AG10803 (cell line): ENCODE results near the gene GID8.
A peak's percentile ranks its signal among the peaks of the same experiment; 100 is the strongest.

ENCODE experiments used
- DNase-seq: peaks from one replicate; pipeline ENCODE4 v3.0.0; 2010; ENCODE audit warnings: low read depth
- H3K4me3 ChIP-seq: 2 replicates; pipeline ENCODE4 v1.5.1; 2011; ENCODE audit warnings: mild to moderate bottlenecking, low read length, control low read depth
- TF ChIP-seq, protein P1 (sequence below): conservative IDR thresholded peaks from 2 replicates; pipeline ENCODE4 v1.5.1; 2011; ENCODE audit warnings: mild to moderate bottlenecking, low read length, control low read depth, inconsistent platforms

GID8 gene

DNA sequence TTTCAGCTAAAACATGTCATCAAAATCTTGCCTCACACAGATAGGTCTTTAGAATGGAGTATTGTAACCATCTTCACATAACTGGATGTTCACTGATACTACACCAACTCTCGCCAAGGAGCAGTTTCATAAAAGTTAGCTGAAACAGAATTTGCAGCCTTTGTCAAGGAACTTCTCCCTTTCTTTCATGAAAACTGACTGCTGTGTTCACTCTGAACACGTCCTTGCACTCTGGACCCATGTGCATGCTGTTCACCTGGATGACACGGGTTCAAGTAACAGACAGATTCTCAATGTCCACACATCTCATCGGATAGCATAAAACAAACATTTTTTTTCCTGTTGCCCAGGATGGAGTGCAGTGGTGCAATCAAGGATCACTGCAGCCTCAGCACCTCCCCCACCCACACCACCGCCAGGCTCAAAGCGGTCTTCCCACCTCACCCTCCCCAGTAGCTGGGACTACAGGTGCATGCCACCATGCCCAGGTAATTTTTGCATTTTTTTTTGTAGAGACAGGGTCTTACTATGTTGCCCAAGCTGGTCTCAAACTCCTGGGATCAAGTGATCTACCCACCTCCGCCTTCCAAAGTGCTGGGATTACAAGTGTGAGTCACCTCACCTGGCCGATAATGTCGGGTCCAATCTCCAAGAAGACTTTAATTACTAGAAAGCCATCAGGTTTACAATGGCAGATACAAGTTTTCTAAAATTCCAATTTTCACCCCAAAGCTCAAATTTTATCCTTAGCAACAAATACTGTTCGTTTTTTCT lies 21.1 kb upstream of the GID8 start:
- DNase-seq = no peak
- TF ChIP-seq, protein P1, sequence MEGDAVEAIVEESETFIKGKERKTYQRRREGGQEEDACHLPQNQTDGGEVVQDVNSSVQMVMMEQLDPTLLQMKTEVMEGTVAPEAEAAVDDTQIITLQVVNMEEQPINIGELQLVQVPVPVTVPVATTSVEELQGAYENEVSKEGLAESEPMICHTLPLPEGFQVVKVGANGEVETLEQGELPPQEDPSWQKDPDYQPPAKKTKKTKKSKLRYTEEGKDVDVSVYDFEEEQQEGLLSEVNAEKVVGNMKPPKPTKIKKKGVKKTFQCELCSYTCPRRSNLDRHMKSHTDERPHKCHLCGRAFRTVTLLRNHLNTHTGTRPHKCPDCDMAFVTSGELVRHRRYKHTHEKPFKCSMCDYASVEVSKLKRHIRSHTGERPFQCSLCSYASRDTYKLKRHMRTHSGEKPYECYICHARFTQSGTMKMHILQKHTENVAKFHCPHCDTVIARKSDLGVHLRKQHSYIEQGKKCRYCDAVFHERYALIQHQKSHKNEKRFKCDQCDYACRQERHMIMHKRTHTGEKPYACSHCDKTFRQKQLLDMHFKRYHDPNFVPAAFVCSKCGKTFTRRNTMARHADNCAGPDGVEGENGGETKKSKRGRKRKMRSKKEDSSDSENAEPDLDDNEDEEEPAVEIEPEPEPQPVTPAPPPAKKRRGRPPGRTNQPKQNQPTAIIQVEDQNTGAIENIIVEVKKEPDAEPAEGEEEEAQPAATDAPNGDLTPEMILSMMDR = no peak
- H3K4me3 ChIP-seq = no peak overlapping the region

DNA sequence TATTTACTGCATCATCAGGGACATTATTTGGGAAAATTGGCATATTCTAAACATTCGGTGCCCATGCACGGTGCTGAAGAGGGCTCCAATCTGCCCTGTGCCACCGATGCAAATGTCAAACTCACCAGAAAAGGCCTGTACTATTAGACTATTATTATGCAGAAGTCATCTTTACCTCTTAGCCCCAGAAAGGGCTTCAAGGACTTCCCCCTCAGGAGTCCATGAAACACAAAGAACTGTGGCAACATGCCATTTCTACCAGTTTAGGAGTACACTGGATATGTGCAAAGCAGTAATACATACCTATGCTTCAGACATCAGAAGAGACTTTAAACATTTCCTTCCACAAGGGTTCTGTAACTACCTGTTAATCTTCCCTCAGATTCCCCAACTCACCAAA lies 20.2 kb upstream of the GID8 start:
- no peak for DNase-seq
- TF ChIP-seq, protein P1 = no peak
- H3K4me3 ChIP-seq = no peak overlapping the region

DNA sequence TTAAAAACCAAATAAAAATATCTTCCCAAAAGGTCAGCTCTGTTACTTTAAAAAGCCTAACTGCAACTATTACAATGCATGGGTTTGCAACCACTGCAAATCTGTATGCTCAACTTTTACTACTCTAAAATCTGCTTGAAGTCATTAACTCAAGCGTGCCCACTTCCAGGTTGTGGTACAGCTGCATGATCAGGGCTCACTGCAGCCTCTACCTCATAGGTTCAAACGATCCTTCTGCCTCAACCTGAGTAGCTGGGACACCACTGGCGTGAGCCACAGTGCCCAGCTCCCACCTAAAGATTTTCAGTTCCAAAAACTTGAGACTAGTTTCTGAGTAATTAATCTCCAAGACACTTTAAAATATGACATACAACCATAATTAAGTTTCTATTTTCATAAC lies 19.8 kb upstream of the GID8 start:
- TF ChIP-seq, protein P1 = no peak
- no peak overlapping the region for H3K4me3 ChIP-seq
- DNase-seq = no peak

DNA sequence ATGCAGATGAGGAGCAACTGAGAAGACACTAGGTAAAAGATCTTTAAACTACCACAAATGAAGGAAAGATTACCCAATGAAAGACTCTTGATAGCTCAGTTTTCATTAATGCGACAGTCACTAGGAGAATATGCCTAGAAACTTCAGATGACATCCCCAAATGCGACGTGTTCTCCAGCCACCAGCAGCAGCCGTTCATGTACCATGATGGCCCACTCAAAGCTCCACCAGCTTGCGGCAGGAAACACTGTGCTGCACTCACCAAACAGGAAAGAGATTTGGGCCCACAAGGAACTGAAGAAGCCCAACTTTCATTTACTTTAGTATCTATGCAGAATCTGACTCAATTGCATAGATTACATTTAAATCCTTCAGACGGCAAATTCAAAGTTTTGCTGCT lies 19.1 kb upstream of the GID8 start:
- no peak for DNase-seq
- no peak overlapping the region for H3K4me3 ChIP-seq
- TF ChIP-seq, protein P1 = no peak

DNA sequence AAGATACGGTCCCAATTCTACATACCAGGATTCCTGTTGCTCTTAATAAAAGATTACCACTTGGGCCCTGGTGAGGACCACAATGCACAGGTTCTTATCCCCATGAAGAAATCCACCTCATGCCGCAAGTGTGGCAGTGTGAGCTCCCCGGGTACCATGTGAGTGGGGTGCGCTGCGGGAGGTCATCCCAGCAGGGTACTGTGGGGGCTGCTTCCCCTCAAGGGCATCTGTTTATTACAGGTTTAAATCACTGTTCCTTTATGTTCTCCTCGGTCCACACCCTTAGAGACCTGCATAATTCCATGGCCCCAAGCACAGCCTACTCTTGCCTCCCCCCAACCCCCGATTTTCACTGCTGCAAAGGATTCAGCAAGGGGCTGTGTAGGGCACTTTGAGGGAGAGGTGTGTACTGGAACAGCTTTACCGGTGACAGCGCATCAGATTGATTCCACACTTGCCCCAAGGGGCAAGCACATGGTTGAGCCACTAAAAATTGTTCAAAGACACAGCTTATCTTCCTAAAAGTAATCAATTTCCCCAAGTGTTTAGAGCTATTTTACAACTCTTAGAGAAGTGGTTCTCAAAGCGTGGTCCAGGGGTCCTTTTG lies 17.8 kb upstream of the GID8 start:
- H3K4me3 ChIP-seq = no peak overlapping the region
- TF ChIP-seq, protein P1 = no peak
- no peak for DNase-seq

DNA sequence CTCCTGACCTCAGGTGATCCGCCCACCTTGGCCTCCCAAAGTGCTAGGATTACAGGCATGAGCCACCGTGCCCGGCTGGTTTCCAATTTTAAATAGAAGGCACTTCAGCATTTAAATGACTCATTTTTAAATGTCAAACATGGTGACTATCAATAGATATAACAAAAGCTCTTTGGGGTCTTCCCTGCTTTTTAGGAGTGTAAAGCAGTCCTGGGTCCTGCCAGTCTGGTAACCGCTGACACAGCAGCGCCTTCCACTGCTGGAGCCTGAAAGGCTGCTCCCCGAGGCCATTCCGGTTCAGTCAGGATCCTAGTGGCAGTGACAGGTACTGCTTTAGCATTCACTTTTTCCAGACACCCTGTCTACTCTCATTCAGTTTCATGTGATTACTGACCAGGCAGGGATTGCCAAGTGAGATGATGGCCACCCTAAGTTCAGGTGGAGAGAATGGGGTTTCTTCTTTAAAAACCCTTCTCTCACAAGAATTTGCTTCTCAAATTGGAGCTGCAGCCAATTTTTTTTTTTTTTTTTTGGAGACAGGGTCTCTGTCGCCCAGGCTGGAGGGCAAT lies 16.7 kb upstream of the GID8 start:
- TF ChIP-seq, protein P1 = peak; percentile 57
- DNase-seq = peak; percentile 43
- H3K4me3 ChIP-seq = no peak overlapping the region
